ENCODE results near the gene PKD2.
"Not testable (repeated sequence)": the region's sequence is repeated elsewhere in the genome, so short reads cannot be mapped to it uniquely, and the experiment has no call there.

The PKD2 gene

GRCh38 chr4:88078579-88078978 is 71.1 kb downstream of the PKD2 start:
- DNase-seq: no peak

GRCh38 chr4:88080626-88081025 is 73.2 kb downstream of the PKD2 start:
- DNase-seq: no peak

- no peak for DNase-seq
Measured at GRCh38 chr4:88087004-88087403, 79.6 kb downstream of the PKD2 start.

- no peak for DNase-seq
Measured at GRCh38 chr4:88090898-88091297, 83.5 kb downstream of the PKD2 start.

- no peak for DNase-seq
Measured at GRCh38 chr4:88091378-88091777, 83.9 kb downstream of the PKD2 start.

- DNase-seq: no peak
Measured at GRCh38 chr4:88093874-88094273, 86.4 kb downstream of the PKD2 start.

- DNase-seq: no peak
Measured at GRCh38 chr4:88097301-88097700, 89.9 kb downstream of the PKD2 start.

GRCh38 chr4:88097781-88098180 is 90.3 kb downstream of the PKD2 start:
- no peak for DNase-seq

GRCh38 chr4:88098993-88099752 is 91.7 kb downstream of the PKD2 start:
- no peak for DNase-seq

GRCh38 chr4:88101165-88101564 is 93.7 kb downstream of the PKD2 start:
- DNase-seq: no peak

- no peak for DNase-seq
Measured at GRCh38 chr4:88102026-88102425, 94.6 kb downstream of the PKD2 start.

GRCh38 chr4:88104902-88105610 is 97.6 kb downstream of the PKD2 start:
- no peak for DNase-seq

GRCh38 chr4:88106205-88106604 is 98.8 kb downstream of the PKD2 start:
- no peak for DNase-seq

GRCh38 chr4:88107406-88108107 is 100.1 kb downstream of the PKD2 start:
- no peak for DNase-seq

- not testable (repeated sequence) for DNase-seq
Measured at GRCh38 chr4:88108108-88108465, 100.7 kb downstream of the PKD2 start.

GRCh38 chr4:88108747-88109122 is 101.3 kb downstream of the PKD2 start:
- no peak for DNase-seq

GRCh38 chr4:88109123-88109881 is 101.9 kb downstream of the PKD2 start:
- DNase-seq: no peak

- no peak for DNase-seq
Measured at GRCh38 chr4:88110826-88111225, 103.4 kb downstream of the PKD2 start.

- DNase-seq: no peak
Measured at GRCh38 chr4:88112856-88113255, 105.4 kb downstream of the PKD2 start.

GRCh38 chr4:88115587-88115986 is 108.2 kb downstream of the PKD2 start:
- no peak for DNase-seq

GRCh38 chr4:88119943-88120342 is 112.5 kb downstream of the PKD2 start:
- DNase-seq: no peak

GRCh38 chr4:88122260-88122659 is 114.8 kb downstream of the PKD2 start:
- DNase-seq: not testable (repeated sequence)
